SK-N-MC (cell line): ENCODE results near the gene NADK2.

ENCODE experiments used
- EZH2 ChIP-seq: fragments of 200-600 bp; sonication (generic); IDR thresholded peaks from one replicate; pipeline ENCODE4 v1.6.1; 2017; ENCODE audit warnings: antibody characterized with exemption
- POLR2AphosphoS5 ChIP-seq: IDR thresholded peaks from 2 replicates; pipeline ENCODE4 v1.6.1; 2012; ENCODE audit warnings: mild to moderate bottlenecking, low read depth, low read length, borderline replicate concordance

GRCh38 chr5:36181774-36182173 lies 60.0 kb downstream of the NADK2 start:
- TF ChIP-seq EZH2, result no peak
- TF ChIP-seq POLR2AphosphoS5, result no peak
